IPS-20b (cell line): ENCODE results near the gene SNX9.

Experiments used
- H3K27ac ChIP-seq: one replicate; pipeline ENCODE4 v1.5.1; 2013; ENCODE audit warnings: low read length
- H3K27me3 ChIP-seq: 2 replicates; pipeline ENCODE4 v1.6.1; 2013; ENCODE audit warnings: mild to moderate bottlenecking, low read length, inconsistent platforms; ENCODE audit not compliant: insufficient read depth
- H3K36me3 ChIP-seq: 2 replicates; pipeline ENCODE4 v1.6.1; 2013; ENCODE audit warnings: low read depth, mild to moderate bottlenecking, inconsistent platforms, low read length, moderate library complexity; ENCODE audit not compliant: insufficient read depth
- H3K4me1 ChIP-seq: 2 replicates; pipeline ENCODE4 v1.6.1; 2013; ENCODE audit warnings: mild to moderate bottlenecking, control low read depth, inconsistent platforms, low read length, moderate library complexity; ENCODE audit not compliant: insufficient read depth
- H3K4me3 ChIP-seq: 2 replicates; pipeline ENCODE4 v1.5.1; 2013; ENCODE audit warnings: mild to moderate bottlenecking, low read length, inconsistent platforms
- H3K9ac ChIP-seq: 2 replicates; pipeline ENCODE4 v1.6.1; 2013; ENCODE audit warnings: low read depth, mild to moderate bottlenecking, inconsistent platforms, low read length, moderate library complexity
- H3K9me3 ChIP-seq: 2 replicates; pipeline ENCODE4 v1.6.1; 2013; ENCODE audit warnings: mild to moderate bottlenecking, low read depth, low read length, inconsistent platforms; ENCODE audit not compliant: insufficient read depth

The SNX9 gene

GRCh38 chr6:157823001-157823527, at the start of gene SNX9:
Gene SNX9 (plus strand): TSS chr6:157823246. CDS start chr6:157823435, 189 bp downstream.
- H3K36me3 ChIP-seq, result no peaks in the 10 kb centered on the region
- peaks cover 12% of the 10 kb centered on the region; the same call in 1 of the 2 replicates for H3K4me1 ChIP-seq
- peak within 1 kb of the TSS; percentile 90 for H3K4me3 ChIP-seq
- H3K9ac ChIP-seq, result peak within 1 kb of the TSS; percentile 91
- no peaks in the 10 kb centered on the region for H3K9me3 ChIP-seq
- H3K27ac ChIP-seq, result peak within 1 kb of the TSS; percentile 6
- H3K27me3 ChIP-seq, result peaks cover 11% of the 10 kb centered on the region

GRCh38 chr6:157773248-157773773, 49.7 kb upstream of the SNX9 start:
- no peak overlapping the region for H3K27ac ChIP-seq
- no peaks in the 10 kb centered on the region for H3K9me3 ChIP-seq
- no peak overlapping the region for H3K9ac ChIP-seq
- no peak overlapping the region for H3K4me3 ChIP-seq
- no peaks in the 10 kb centered on the region for H3K27me3 ChIP-seq
- no peaks in the 10 kb centered on the region for H3K36me3 ChIP-seq
- peaks cover 8% of the 10 kb centered on the region for H3K4me1 ChIP-seq

- no peaks in the 10 kb centered on the region for H3K9me3 ChIP-seq
- H3K27me3 ChIP-seq, result no peaks in the 10 kb centered on the region
- H3K4me1 ChIP-seq, result peaks cover 6% of the 10 kb centered on the region
- H3K36me3 ChIP-seq, result no peaks in the 10 kb centered on the region
- H3K4me3 ChIP-seq, result no peak overlapping the region
- no peak overlapping the region for H3K9ac ChIP-seq
- no peak overlapping the region for H3K27ac ChIP-seq
Observed at GRCh38 chr6:157774153-157775135, 48.6 kb upstream of the SNX9 start.

- Histone ChIP-seq H3K9ac (no peak overlapping the region), H3K4me1 (peaks cover 6% of the 10 kb centered on the region), H3K4me3 (no peak overlapping the region), H3K27ac (no peak overlapping the region), H3K27me3 (no peaks in the 10 kb centered on the region), H3K9me3 (no peaks in the 10 kb centered on the region), H3K36me3 (no peaks in the 10 kb centered on the region)
Observed at GRCh38 chr6:157775376-157775775, 47.7 kb upstream of the SNX9 start.

GRCh38 chr6:157777344-157777743, 45.7 kb upstream of the SNX9 start:
- Histone ChIP-seq H3K36me3 (no peaks in the 10 kb centered on the region), H3K4me3 (no peak overlapping the region), H3K4me1 (peaks cover 6% of the 10 kb centered on the region), H3K27me3 (no peaks in the 10 kb centered on the region), H3K27ac (no peak overlapping the region), H3K9me3 (no peaks in the 10 kb centered on the region), H3K9ac (no peak overlapping the region)

GRCh38 chr6:157778719-157779118, 44.3 kb upstream of the SNX9 start:
- Histone ChIP-seq H3K9me3 (no peaks in the 10 kb centered on the region), H3K4me1 (no peaks in the 10 kb centered on the region; the same call in 1 of the 2 replicates), H3K36me3 (no peaks in the 10 kb centered on the region), H3K27me3 (no peaks in the 10 kb centered on the region), H3K9ac (no peak overlapping the region), H3K27ac (no peak overlapping the region), H3K4me3 (no peak overlapping the region)

GRCh38 chr6:157779705-157780604, 43.1 kb upstream of the SNX9 start:
- no peak overlapping the region for H3K9ac ChIP-seq
- H3K27me3 ChIP-seq, result no peaks in the 10 kb centered on the region
- no peaks in the 10 kb centered on the region for H3K36me3 ChIP-seq
- H3K27ac ChIP-seq, result no peak overlapping the region
- no peak overlapping the region for H3K4me3 ChIP-seq
- no peaks in the 10 kb centered on the region for H3K4me1 ChIP-seq
- H3K9me3 ChIP-seq, result no peaks in the 10 kb centered on the region

GRCh38 chr6:157785636-157786035, 37.4 kb upstream of the SNX9 start:
- H3K4me1 ChIP-seq, result no peaks in the 10 kb centered on the region
- no peaks in the 10 kb centered on the region for H3K27me3 ChIP-seq
- no peaks in the 10 kb centered on the region for H3K36me3 ChIP-seq
- H3K4me3 ChIP-seq, result no peak overlapping the region
- no peak overlapping the region for H3K27ac ChIP-seq
- no peak overlapping the region for H3K9ac ChIP-seq
- no peaks in the 10 kb centered on the region for H3K9me3 ChIP-seq

GRCh38 chr6:157786221-157786620, 36.8 kb upstream of the SNX9 start:
- Histone ChIP-seq H3K4me1 (no peaks in the 10 kb centered on the region), H3K36me3 (no peaks in the 10 kb centered on the region), H3K9me3 (no peaks in the 10 kb centered on the region), H3K9ac (no peak overlapping the region), H3K27me3 (no peaks in the 10 kb centered on the region), H3K4me3 (no peak overlapping the region), H3K27ac (no peak overlapping the region)

- no peaks in the 10 kb centered on the region for H3K9me3 ChIP-seq
- H3K27me3 ChIP-seq, result no peaks in the 10 kb centered on the region
- H3K4me3 ChIP-seq, result no peak overlapping the region
- H3K27ac ChIP-seq, result no peak overlapping the region
- H3K9ac ChIP-seq, result no peak overlapping the region
- no peaks in the 10 kb centered on the region for H3K36me3 ChIP-seq
- no peaks in the 10 kb centered on the region for H3K4me1 ChIP-seq
Observed at GRCh38 chr6:157787080-157787479, 36.0 kb upstream of the SNX9 start.

- H3K9me3 ChIP-seq, result no peaks in the 10 kb centered on the region
- H3K4me1 ChIP-seq, result no peaks in the 10 kb centered on the region
- H3K27me3 ChIP-seq, result no peaks in the 10 kb centered on the region
- no peaks in the 10 kb centered on the region for H3K36me3 ChIP-seq
- H3K9ac ChIP-seq, result no peak overlapping the region
- no peak overlapping the region for H3K27ac ChIP-seq
- H3K4me3 ChIP-seq, result no peak overlapping the region
Observed at GRCh38 chr6:157788180-157788579, 34.9 kb upstream of the SNX9 start.
